HepG2 (cell line): ENCODE measurements around the gene UBQLN4. TPM values are rescaled to one million over a fixed set of nuclear protein-coding genes. Genes with fewer than 3 reads are reported as not detected.

Experiments used
- ATF7-NPFF ChIP-seq: sonication (generic); formaldehyde crosslinking; IDR thresholded peaks from 2 replicates; pipeline ENCODE4 v1.8.1; 2023; ENCODE audit warnings: mild to moderate bottlenecking, low read depth, missing genetic modification reagents, moderate library complexity
- DRAP1 ChIP-seq: IDR thresholded peaks from 2 replicates; pipeline ENCODE4 v1.6.1; 2016; ENCODE audit warnings: missing genetic modification reagents, missing compliant biosample characterization
- FOXO4 ChIP-seq: sonication (generic); formaldehyde crosslinking; conservative IDR thresholded peaks from 2 replicates; pipeline ENCODE4 v1.8.1; 2023; ENCODE audit warnings: missing genetic modification reagents
- IKZF1 ChIP-seq: fragments of 450-650 bp; IDR thresholded peaks from 2 replicates; pipeline ENCODE4 v1.7.1; 2016
- IRF2 ChIP-seq: IDR thresholded peaks from 2 replicates; pipeline ENCODE4 v1.6.1; 2018; ENCODE audit warnings: missing genetic modification reagents, missing compliant biosample characterization
- KDM4B ChIP-seq: sonication (generic); formaldehyde crosslinking; IDR thresholded peaks from 2 replicates; pipeline ENCODE4 v1.4.0; 2020; ENCODE audit warnings: missing genetic modification reagents
- MAFK ChIP-seq, 2 experiments: IDR thresholded peaks in 1 of 2; conservative IDR thresholded peaks in 1 of 2; 2 replicates each; pipeline ENCODE4 v1.6.1; 2011; ENCODE audit warnings: improper control_type of control experiment in 2 of 2, low read length in 2 of 2
- NFKB2 ChIP-seq: sonication (generic); formaldehyde crosslinking; IDR thresholded peaks from 2 replicates; pipeline ENCODE4 v1.4.0; 2020; ENCODE audit warnings: missing genetic modification reagents, borderline replicate concordance
- PLSCR1 ChIP-seq: sonication (generic); formaldehyde crosslinking; IDR thresholded peaks from 2 replicates; pipeline ENCODE4 v1.5.0; 2020; ENCODE audit warnings: missing genetic modification reagents, mild to moderate bottlenecking, borderline replicate concordance
- SAP130 ChIP-seq: IDR thresholded peaks from 2 replicates; pipeline ENCODE4 v1.6.1; 2016; ENCODE audit warnings: low read depth
- SYNCRIP ChIP-seq: fragments of 200-400 bp; formaldehyde crosslinking; IDR thresholded peaks from 2 replicates; pipeline ENCODE4 v1.6.1; 2018; ENCODE audit warnings: mild to moderate bottlenecking, low read depth, low read length; ENCODE audit not compliant: insufficient read depth
- YEATS4 ChIP-seq: sonication (generic); formaldehyde crosslinking; IDR thresholded peaks from 2 replicates; pipeline ENCODE4 v1.4.0; 2020; ENCODE audit warnings: missing genetic modification reagents, borderline replicate concordance
- ZBTB34 ChIP-seq: sonication (generic); formaldehyde crosslinking; IDR thresholded peaks from 2 replicates; pipeline ENCODE4 v1.8.0; 2022; ENCODE audit warnings: mild to moderate bottlenecking, missing genetic modification reagents
- ZFP62 ChIP-seq: sonication (generic); formaldehyde crosslinking; IDR thresholded peaks from 2 replicates; pipeline ENCODE4 v1.4.0; 2020; ENCODE audit warnings: missing genetic modification reagents
- ZFY ChIP-seq: sonication (generic); formaldehyde crosslinking; IDR thresholded peaks from 2 replicates; pipeline ENCODE4 v1.4.0; 2020; ENCODE audit warnings: missing genetic modification reagents
- ZNF230 ChIP-seq: sonication (generic); formaldehyde crosslinking; IDR thresholded peaks from 2 replicates; pipeline ENCODE4 v1.4.0; 2020; ENCODE audit warnings: mild to moderate bottlenecking, missing genetic modification reagents
- ZNF263 ChIP-seq: sonication (generic); formaldehyde crosslinking; IDR thresholded peaks from 2 replicates; pipeline ENCODE4 v1.4.0; 2020; ENCODE audit warnings: missing genetic modification reagents
- ZNF317 ChIP-seq: sonication (generic); formaldehyde crosslinking; IDR thresholded peaks from 2 replicates; pipeline ENCODE4 v1.5.0; 2020; ENCODE audit warnings: mild to moderate bottlenecking, missing genetic modification reagents
- ZNF337 ChIP-seq: sonication (generic); formaldehyde crosslinking; IDR thresholded peaks from 2 replicates; pipeline ENCODE4 v1.5.1; 2020; ENCODE audit warnings: missing genetic modification reagents, low read depth, mild to moderate bottlenecking, borderline replicate concordance
- ZNF343 ChIP-seq: sonication (generic); formaldehyde crosslinking; IDR thresholded peaks from 2 replicates; pipeline ENCODE4 v1.4.0; 2020; ENCODE audit warnings: mild to moderate bottlenecking, missing genetic modification reagents
- ZNF441 ChIP-seq: sonication (generic); formaldehyde crosslinking; IDR thresholded peaks from 2 replicates; pipeline ENCODE4 v1.7.0; 2021; ENCODE audit warnings: missing genetic modification reagents, borderline replicate concordance
- ZNF503 ChIP-seq: sonication (generic); formaldehyde crosslinking; IDR thresholded peaks from 2 replicates; pipeline ENCODE4 v1.4.0; 2020; ENCODE audit warnings: missing genetic modification reagents
- ZNF557 ChIP-seq: sonication (generic); formaldehyde crosslinking; IDR thresholded peaks from 2 replicates; pipeline ENCODE4 v1.4.0; 2020; ENCODE audit warnings: missing genetic modification reagents
- ZNF720 ChIP-seq: sonication (generic); formaldehyde crosslinking; IDR thresholded peaks from 2 replicates; pipeline ENCODE4 v1.4.0; 2020; ENCODE audit warnings: missing genetic modification reagents
- polyA plus RNA-seq, 8 experiments: library from polyadenylated mRNA; depleted of rRNA in 3 of 8; stranded (reverse) in 7 of 8; unstranded in 1 of 8; fragments of >200 nt; fragmentation: Illumina TruSeq in 4 of 8; extraction: Trizol in 4 of 8; gene quantifications; 2 replicates each; pipeline versions ENCODE4 v1.2.1 to v1.2.3, GENCODE V29; 2011 to 2016; ENCODE audit warnings: low read depth in 4 of 8, missing spikeins in 1 of 8, mixed read lengths in 1 of 8; ENCODE audit not compliant: insufficient read depth in 1 of 8
- total RNA-seq, 5 experiments: library from RNA; depleted of rRNA; stranded (reverse); fragments of >200 nt; fragmentation: Illumina TruSeq; extraction: Trizol; gene quantifications; 2 replicates each; pipeline ENCODE4 v1.2.3, GENCODE V29; 2016; ENCODE audit warnings: low read depth in 1 of 5

Gene UBQLN4
- total and polyA plus RNA-seq, 2 of the 13 experiments (the other 11 are each of a cell fraction or from before 2014, with no cell fraction given) = 31.5 to 39.8 TPM

- TF ChIP-seq ZBTB34 (CRISPR knock-in tag) (0 out of 2 replicates have a peak, but pooled peaks have one; percentile 60), IKZF1 (no peak), MAFK (conservative IDR thresholded peaks at IDR 0.05 in 1 of 2, IDR thresholded peaks at IDR 0.05 in 1 of 2; ENCODE audit: low read length in 2 of 2) (peak; percentile 54 to 73), ZNF317 (CRISPR knock-in tag) (peak; percentile 93), NFKB2 (CRISPR knock-in tag) (no peak), ZFP62 (no peak), SYNCRIP (no peak), YEATS4 (peak; percentile 49; the same call in 1 of the 2 replicates), PLSCR1 (CRISPR knock-in tag) (no peak), ZNF263 (0 out of 2 replicates have a peak, but pooled peaks have one; percentile 54), ZNF557 (CRISPR knock-in tag) (no peak), ZFY (CRISPR knock-in tag) (peak; percentile 48; the same call in 1 of the 2 replicates), ZNF230 (CRISPR knock-in tag) (no peak), KDM4B (no peak), ZNF720 (no peak), ZNF343 (CRISPR knock-in tag) (no peak), ZNF337 (CRISPR knock-in tag) (no peak), ATF7-NPFF (no peak), ZNF503 (CRISPR knock-in tag) (0 out of 2 replicates have a peak, but pooled peaks have one; percentile 18), SAP130 (CRISPR knock-in tag) (peak; percentile 46), DRAP1 (CRISPR knock-in tag) (0 out of 2 replicates have a peak, but pooled peaks have one; percentile 15), ZNF441 (CRISPR knock-in tag) (no peak), IRF2 (CRISPR knock-in tag) (0 out of 2 replicates have a peak, but pooled peaks have one; percentile 25), FOXO4 (CRISPR knock-in tag) (no peak)
Measured at GRCh38 chr1:156001021-156001661, 52.5 kb downstream of the UBQLN4 start (continued).
